Mesothelial cell of epicardium (in vitro differentiated cells): ENCODE data around the gene SREK1IP1. TPM values are rescaled to one million over a fixed set of nuclear protein-coding genes. Genes with fewer than 3 reads are reported as not detected.
"Not testable (repeated sequence)": the region's sequence is repeated elsewhere in the genome, so short reads cannot be mapped to it uniquely, and the experiment has no call there.

Experiments used
- DNase-seq, 2 experiments: peaks; one replicate each; pipeline ENCODE4 v3.0.0; 2021; ENCODE audit warnings: low spot score in 2 of 2; ENCODE audit not compliant: unreplicated experiment in 2 of 2
- H3K27ac Mint-ChIP-seq: 2 replicates; pipeline ENCODE4 v1.8.0; 2021; ENCODE audit warnings: mixed read lengths
- H3K27me3 Mint-ChIP-seq: 2 replicates; pipeline ENCODE4 v1.8.0; 2021; ENCODE audit warnings: low read depth, mixed read lengths
- H3K36me3 Mint-ChIP-seq: 2 replicates; pipeline ENCODE4 v1.8.0; 2021; ENCODE audit warnings: mixed read lengths
- H3K4me1 Mint-ChIP-seq: 2 replicates; pipeline ENCODE4 v1.8.0; 2021; ENCODE audit warnings: mixed read lengths
- H3K4me3 Mint-ChIP-seq: 2 replicates; pipeline ENCODE4 v1.8.0; 2021; ENCODE audit warnings: mild to moderate bottlenecking, moderate library complexity, mixed read lengths
- H3K9me3 Mint-ChIP-seq: 2 replicates; pipeline ENCODE4 v1.8.0; 2021; ENCODE audit warnings: mixed read lengths
- total RNA-seq: library from RNA; stranded (reverse); gene quantifications from 3 replicates; pipeline ENCODE4 v1.2.1, GENCODE V29; 2021
- TF ChIP-seq, protein P1 (sequence below): fragments of 200-600 bp; sonication (generic); IDR thresholded peaks from one replicate; pipeline ENCODE4 v1.5.0; 2021; ENCODE audit warnings: antibody characterized with exemption; ENCODE audit not compliant: unreplicated experiment

SREK1IP1 gene
- total RNA-seq, 1 donor from 2014 or later, result 20.9 TPM

DNA sequence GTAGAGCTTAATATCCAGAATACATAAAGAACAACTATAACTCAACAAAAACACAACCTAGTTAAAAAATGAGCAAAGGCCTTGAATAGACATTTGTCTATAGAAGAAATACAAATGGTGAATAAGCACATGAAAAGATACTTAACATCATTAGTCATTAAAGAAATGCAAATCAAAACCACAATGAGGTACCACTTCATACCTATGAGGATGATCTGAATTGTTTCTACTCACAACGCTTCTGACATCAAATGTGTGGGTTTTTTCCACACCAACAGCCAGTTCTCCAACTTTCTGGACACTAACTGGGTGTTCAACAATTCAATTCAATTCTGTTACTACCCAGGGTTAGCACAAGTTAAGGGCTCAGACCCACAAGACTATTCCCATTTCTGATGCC, 22.0 kb downstream of the SREK1IP1 start:
- DNase-seq, result no peak
- Mint-ChIP-seq H3K4me1 (no peaks in the 10 kb centered on the region), H3K4me3 (no peak overlapping the region), H3K27ac (no peak overlapping the region), H3K27me3 (no peaks in the 10 kb centered on the region), H3K9me3 (no peaks in the 10 kb centered on the region), H3K36me3 (peaks cover 6% of the 10 kb centered on the region)
- TF ChIP-seq, protein P1, sequence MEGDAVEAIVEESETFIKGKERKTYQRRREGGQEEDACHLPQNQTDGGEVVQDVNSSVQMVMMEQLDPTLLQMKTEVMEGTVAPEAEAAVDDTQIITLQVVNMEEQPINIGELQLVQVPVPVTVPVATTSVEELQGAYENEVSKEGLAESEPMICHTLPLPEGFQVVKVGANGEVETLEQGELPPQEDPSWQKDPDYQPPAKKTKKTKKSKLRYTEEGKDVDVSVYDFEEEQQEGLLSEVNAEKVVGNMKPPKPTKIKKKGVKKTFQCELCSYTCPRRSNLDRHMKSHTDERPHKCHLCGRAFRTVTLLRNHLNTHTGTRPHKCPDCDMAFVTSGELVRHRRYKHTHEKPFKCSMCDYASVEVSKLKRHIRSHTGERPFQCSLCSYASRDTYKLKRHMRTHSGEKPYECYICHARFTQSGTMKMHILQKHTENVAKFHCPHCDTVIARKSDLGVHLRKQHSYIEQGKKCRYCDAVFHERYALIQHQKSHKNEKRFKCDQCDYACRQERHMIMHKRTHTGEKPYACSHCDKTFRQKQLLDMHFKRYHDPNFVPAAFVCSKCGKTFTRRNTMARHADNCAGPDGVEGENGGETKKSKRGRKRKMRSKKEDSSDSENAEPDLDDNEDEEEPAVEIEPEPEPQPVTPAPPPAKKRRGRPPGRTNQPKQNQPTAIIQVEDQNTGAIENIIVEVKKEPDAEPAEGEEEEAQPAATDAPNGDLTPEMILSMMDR, result no peak

GRCh38 chr5:64744914-64745313, 23.6 kb downstream of the SREK1IP1 start:
- no peaks in the 10 kb centered on the region for H3K27me3 Mint-ChIP-seq
- H3K27ac Mint-ChIP-seq, result no peak overlapping the region
- no peaks in the 10 kb centered on the region for H3K4me1 Mint-ChIP-seq
- TF ChIP-seq, protein P1, result no peak
- no peak for DNase-seq
- peaks cover 9% of the 10 kb centered on the region for H3K36me3 Mint-ChIP-seq
- H3K4me3 Mint-ChIP-seq, result no peak overlapping the region
- H3K9me3 Mint-ChIP-seq, result no peaks in the 10 kb centered on the region

DNA sequence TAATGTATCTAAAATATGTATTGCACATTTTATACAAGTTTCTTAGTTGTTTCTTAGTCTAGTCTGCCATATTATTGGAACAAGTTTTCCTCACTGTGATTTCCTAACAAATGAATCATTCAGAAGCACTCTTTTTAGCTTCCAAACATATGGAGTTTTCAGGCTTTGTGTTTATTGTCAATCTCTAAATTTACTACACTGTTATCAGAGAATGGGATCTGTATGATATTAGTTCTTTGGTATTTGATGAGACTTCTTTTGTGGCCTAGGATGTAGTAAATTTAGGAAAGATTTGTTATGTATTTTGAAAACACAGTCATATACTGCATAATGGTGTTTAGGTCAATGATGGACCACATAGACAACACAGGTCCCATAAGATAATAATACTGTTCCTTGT, 25.7 kb downstream of the SREK1IP1 start:
- no peaks in the 10 kb centered on the region for H3K9me3 Mint-ChIP-seq
- peaks cover 15% of the 10 kb centered on the region for H3K36me3 Mint-ChIP-seq
- H3K27ac Mint-ChIP-seq, result no peak overlapping the region
- H3K4me3 Mint-ChIP-seq, result no peak overlapping the region
- H3K27me3 Mint-ChIP-seq, result no peaks in the 10 kb centered on the region
- no peaks in the 10 kb centered on the region for H3K4me1 Mint-ChIP-seq
- TF ChIP-seq, protein P1, result no peak
- no peak for DNase-seq

DNA sequence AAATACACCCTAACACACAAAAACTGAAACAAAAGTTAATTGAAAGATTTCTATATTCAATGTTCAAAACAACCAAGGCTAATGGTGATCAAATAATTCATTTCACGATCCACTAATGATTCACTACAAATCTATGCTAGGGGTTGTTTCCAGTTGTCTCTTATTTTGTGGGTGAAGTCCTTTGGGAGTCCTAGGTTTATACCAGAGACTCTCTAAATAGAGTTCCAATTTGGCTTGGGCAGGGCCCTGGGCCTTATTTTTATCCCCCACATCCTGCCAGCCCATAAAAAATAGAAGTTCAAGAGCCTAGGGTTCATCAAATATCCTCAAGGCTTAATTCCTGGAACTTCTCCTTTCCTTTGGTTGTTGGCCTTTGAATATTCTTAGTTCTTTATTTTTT, 26.1 kb downstream of the SREK1IP1 start:
- no peaks in the 10 kb centered on the region for H3K9me3 Mint-ChIP-seq
- DNase-seq, result no peak
- H3K4me3 Mint-ChIP-seq, result no peak overlapping the region
- H3K36me3 Mint-ChIP-seq, result peaks cover 16% of the 10 kb centered on the region
- TF ChIP-seq, protein P1, result no peak
- no peaks in the 10 kb centered on the region for H3K4me1 Mint-ChIP-seq
- no peaks in the 10 kb centered on the region for H3K27me3 Mint-ChIP-seq
- no peak overlapping the region for H3K27ac Mint-ChIP-seq

DNA sequence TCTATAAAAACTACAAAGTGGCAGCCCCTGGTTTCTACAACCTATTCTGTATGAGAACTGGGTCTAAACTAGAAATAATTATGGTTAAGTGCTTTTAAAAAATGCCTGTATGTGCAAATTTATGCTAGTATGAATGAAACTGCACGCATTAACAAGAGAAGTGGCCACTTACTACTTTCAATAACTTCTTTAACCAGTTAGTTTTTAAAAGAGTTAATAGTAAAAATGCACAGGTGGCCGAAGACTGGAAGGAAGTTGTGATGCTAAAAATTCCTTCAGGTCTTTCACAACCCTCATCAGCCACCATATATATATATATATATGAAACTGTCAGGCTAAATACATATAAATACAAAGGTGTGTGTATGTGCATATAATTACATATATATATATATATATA, 41.3 kb downstream of the SREK1IP1 start:
- H3K9me3 Mint-ChIP-seq, result peaks cover 17% of the 10 kb centered on the region
- no peak overlapping the region for H3K27ac Mint-ChIP-seq
- no peak for DNase-seq
- H3K4me1 Mint-ChIP-seq, result peaks cover 7% of the 10 kb centered on the region
- H3K27me3 Mint-ChIP-seq, result no peaks in the 10 kb centered on the region
- peaks cover 41% of the 10 kb centered on the region for H3K36me3 Mint-ChIP-seq
- H3K4me3 Mint-ChIP-seq, result no peak overlapping the region
- TF ChIP-seq, protein P1, result no peak

DNA sequence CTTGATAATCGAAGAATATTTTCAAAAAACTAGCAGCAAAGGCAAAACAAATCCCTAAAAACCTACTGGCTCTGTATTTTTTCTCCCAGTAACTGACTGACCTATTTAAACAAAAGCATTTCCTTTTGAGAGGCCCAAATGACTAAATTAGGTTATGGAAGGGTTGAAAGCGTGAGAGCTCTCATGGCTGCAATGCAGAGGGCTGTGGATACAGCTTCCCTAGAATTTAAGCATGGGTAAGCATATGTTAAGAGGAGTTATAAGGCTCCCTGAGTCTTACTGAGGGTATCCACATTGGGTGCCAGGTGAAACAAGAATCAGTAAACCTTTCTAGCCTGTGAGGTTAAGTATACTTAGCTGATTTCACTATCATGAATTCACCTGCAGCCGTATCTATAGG, 45.9 kb downstream of the SREK1IP1 start:
- H3K4me1 Mint-ChIP-seq, result no peaks in the 10 kb centered on the region

GRCh38 chr5:64714495-64714894, 54.0 kb downstream of the SREK1IP1 start:
- H3K27ac Mint-ChIP-seq, DNase-seq, H3K36me3 Mint-ChIP-seq, H3K4me3 Mint-ChIP-seq, H3K4me1 Mint-ChIP-seq, H3K27me3 Mint-ChIP-seq, H3K9me3 Mint-ChIP-seq: not testable (repeated sequence)

More for the DNA sequence above, 45.9 kb downstream of the SREK1IP1 start:
- DNase-seq, result no peak
- TF ChIP-seq, protein P1, result no peak
- H3K27ac Mint-ChIP-seq, result no peak overlapping the region
- peaks cover 16% of the 10 kb centered on the region for H3K36me3 Mint-ChIP-seq
- H3K4me3 Mint-ChIP-seq, result no peak overlapping the region
- no peaks in the 10 kb centered on the region for H3K27me3 Mint-ChIP-seq
- no peaks in the 10 kb centered on the region for H3K9me3 Mint-ChIP-seq
